Ovary (tissue), 9 donors: ENCODE results near the gene ADGRA1. TPM values are rescaled to one million over a fixed set of nuclear protein-coding genes. Genes with fewer than 3 reads are reported as not detected.
"Not testable (repeated sequence)": the region's sequence is repeated elsewhere in the genome, so short reads cannot be mapped to it uniquely, and the experiment has no call there.

Experiments
- DNase-seq, 5 donors: peaks; one replicate each; pipeline ENCODE4 v3.0.0-alpha.2; 2019 to 2020
- H3K27ac ChIP-seq, 2 donors: fragments of 200-600 bp; one replicate each; pipeline versions ENCODE4 v1.5.1 to v1.8.0; 2019 to 2022
- H3K27me3 ChIP-seq: fragments of 200-600 bp; one replicate; pipeline ENCODE4 v1.8.0; 2022
- H3K36me3 ChIP-seq: fragments of 200-600 bp; sonication (generic); one replicate; pipeline ENCODE4 v1.5.1; 2019
- H3K4me1 ChIP-seq: one replicate; pipeline ENCODE4 v1.8.1; 2013; ENCODE audit warnings: mild to moderate bottlenecking, moderate library complexity; ENCODE audit not compliant: insufficient read depth
- H3K4me3 ChIP-seq: fragments of 200-600 bp; sonication (generic); one replicate; pipeline ENCODE4 v1.5.1; 2017
- H3K9me3 ChIP-seq, 2 donors: fragments of 200-600 bp in 1 of 2; sonication (generic) in 1 of 2; one replicate each; pipeline versions ENCODE4 v1.5.1 to v1.8.1; 2013 to 2019; ENCODE audit warnings: mild to moderate bottlenecking in 1 of 2, moderate library complexity in 1 of 2
- EP300 ChIP-seq: sonication (generic); formaldehyde crosslinking; IDR thresholded peaks from one replicate; pipeline ENCODE4 v1.6.1; 2017; ENCODE audit warnings: antibody characterized with exemption
- POLR2A ChIP-seq: fragments of 450-650 bp; IDR thresholded peaks from one replicate; pipeline ENCODE4 v1.6.1; 2017; ENCODE audit warnings: antibody characterized with exemption, mild to moderate bottlenecking, moderate library complexity
- WGBS, 3 donors: extraction: QIAGEN DNeasy Blood & Tissue Kit in 1 of 3; methylation state at CpG; one replicate each; pipeline versions ENCODE4 v1.1.5 to v1.1.7; 2013 to 2017; 5-methylcytosine and 5-hydroxymethylcytosine counted together
- intact Hi-C, 4 donors: fragments of 100-400 bp; cut with DNase I; formaldehyde crosslinking; loops; one replicate each; pipeline versions ENCODE4 v1.11.0 to v1.15.1; 2022 to 2023
- polyA plus RNA-seq, 2 donors: library from polyadenylated mRNA; stranded (reverse); fragments of 200-250 nt in 1 of 2; fragments of 350-450 nt in 1 of 2; fragmentation: Illumina TruSeq in 1 of 2; extraction: RNeasy Lipid Tissue Mini Kit (QIAGEN cat#74804) in 1 of 2; gene quantifications; one replicate each; pipeline ENCODE4 v1.2.3, GENCODE V29; 2013 to 2014
- total RNA-seq, 7 donors: library from RNA; depleted of rRNA in 2 of 7; stranded (reverse); fragments of >200 nt in 2 of 7; fragmentation: NEBNext Ultra II Directional in 3 of 7; extraction: Animal tissue kit (Norgen Biotek cat#: 25700) in 3 of 7; gene quantifications; one replicate each; pipeline versions ENCODE4 v1.1.0 to v1.2.4, GENCODE V29; 2016 to 2023
- TF ChIP-seq, protein P1 (sequence below), 3 donors: fragments of 450-650 bp in 2 of 3; fragments of 200-600 bp in 1 of 3; IDR thresholded peaks; one replicate each; pipeline versions ENCODE4 v1.5.1 to v1.8.0; 2016 to 2022; ENCODE audit warnings: antibody characterized with exemption in 3 of 3, mild to moderate bottlenecking in 1 of 3
- donor health status: DM: no; HTN: no; CAD: no; lungs with moderate emphysema.
- donor health status: DM: no; HTN: no; CAD: no.
- donor health status: Bipolar disorder and iron deficiency.
- donor health status: DM: yes; HTN: yes; CAD: no.
- donor health status: DM: no; HTN: no; CAD: no.
- donor health status: DM: yes; HTN: yes; CAD: no.

Gene ADGRA1
- total and polyA plus RNA-seq, 9 donors = 0.07 to 0.92 (median 0.13) TPM; not detected in 5

DNA sequence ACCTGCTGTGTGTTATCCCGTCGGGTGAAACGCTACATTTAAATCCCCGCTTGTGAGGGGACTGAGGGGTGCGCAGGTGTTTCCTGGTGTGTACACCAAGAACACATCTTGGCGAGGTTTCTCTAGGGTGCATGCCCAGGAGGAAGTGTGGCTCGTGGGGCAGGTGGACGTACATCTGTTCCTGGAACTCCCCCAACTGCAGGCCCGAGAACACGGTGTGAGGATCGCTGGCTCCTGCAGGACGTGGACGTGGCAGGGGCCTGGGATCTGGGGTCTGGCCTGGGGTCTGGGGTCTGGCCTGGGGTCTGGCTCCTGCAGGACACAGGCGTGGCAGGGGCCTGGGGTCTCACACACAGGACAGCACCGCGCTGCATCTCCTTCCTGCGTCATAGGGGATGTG lies 82.4 kb downstream of the ADGRA1 start:
- H3K9me3 ChIP-seq = no peaks in the 10 kb centered on the region
- no peak overlapping the region for H3K27ac ChIP-seq
- no peak overlapping the region for H3K4me3 ChIP-seq
- peak in 1 of 5 donors; percentile 5 for DNase-seq
- H3K4me1 ChIP-seq = peaks cover 4% of the 10 kb centered on the region
- no peak for TF ChIP-seq EP300
- TF ChIP-seq, protein P1, sequence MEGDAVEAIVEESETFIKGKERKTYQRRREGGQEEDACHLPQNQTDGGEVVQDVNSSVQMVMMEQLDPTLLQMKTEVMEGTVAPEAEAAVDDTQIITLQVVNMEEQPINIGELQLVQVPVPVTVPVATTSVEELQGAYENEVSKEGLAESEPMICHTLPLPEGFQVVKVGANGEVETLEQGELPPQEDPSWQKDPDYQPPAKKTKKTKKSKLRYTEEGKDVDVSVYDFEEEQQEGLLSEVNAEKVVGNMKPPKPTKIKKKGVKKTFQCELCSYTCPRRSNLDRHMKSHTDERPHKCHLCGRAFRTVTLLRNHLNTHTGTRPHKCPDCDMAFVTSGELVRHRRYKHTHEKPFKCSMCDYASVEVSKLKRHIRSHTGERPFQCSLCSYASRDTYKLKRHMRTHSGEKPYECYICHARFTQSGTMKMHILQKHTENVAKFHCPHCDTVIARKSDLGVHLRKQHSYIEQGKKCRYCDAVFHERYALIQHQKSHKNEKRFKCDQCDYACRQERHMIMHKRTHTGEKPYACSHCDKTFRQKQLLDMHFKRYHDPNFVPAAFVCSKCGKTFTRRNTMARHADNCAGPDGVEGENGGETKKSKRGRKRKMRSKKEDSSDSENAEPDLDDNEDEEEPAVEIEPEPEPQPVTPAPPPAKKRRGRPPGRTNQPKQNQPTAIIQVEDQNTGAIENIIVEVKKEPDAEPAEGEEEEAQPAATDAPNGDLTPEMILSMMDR (IDR thresholded peaks at IDR 0.05) = no peak
- TF ChIP-seq POLR2A = no peak
- no peaks in the 10 kb centered on the region for H3K36me3 ChIP-seq
- no peaks in the 10 kb centered on the region for H3K27me3 ChIP-seq
- WGBS, 3 donors = 90 to 92% (median 90%) methylated on average over 17 of the region's 17 CpGs
- intact Hi-C loops = no loop called here

DNA sequence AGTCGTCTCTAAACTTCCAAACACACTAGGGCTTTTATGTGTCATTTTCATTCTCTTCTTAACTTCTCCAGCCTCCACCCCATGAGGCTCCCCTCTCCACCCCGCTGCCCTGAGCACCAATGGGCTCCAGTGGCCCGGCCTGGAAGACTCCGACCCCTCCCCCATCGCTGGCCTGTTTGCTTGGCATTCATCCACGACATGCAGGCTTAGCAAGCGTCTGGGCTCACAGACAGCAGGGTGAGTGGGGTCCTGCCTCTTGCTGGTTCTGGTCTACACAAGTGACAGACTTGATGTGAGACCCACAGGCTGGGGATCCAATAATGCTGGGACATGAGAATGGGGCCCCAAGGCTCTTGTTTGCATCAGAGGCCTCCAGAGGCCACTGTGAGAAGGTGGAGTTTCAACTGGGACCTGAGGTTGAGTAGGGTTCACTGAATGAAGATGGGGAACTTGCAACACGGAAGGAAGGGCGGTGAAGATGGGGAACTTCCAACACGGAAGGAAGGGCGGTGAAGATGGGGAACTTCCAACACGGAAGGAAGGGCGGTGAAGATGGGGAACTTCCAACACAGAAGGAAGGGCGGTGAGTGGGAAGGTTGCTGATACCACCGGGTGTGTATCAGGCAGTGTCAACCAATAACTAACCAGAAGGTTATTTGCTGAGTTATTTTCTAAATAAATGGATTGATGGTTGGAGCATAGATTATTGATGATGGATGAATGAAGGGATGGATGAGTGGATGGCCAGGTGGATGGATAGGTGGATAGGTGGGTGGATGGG lies 86.3 kb downstream of the ADGRA1 start:
- 90 to 95% (median 92%) methylated on average over 15 of the region's 15 CpGs for WGBS, 3 donors
- peak in 1 of 5 donors; percentile 8 for DNase-seq
- intact Hi-C loops = no loop called here
- Histone ChIP-seq H3K27ac (no peak overlapping the region), H3K9me3 (no peaks in the 10 kb centered on the region), H3K4me1 (no peaks in the 10 kb centered on the region), H3K36me3 (no peaks in the 10 kb centered on the region), H3K4me3 (no peak overlapping the region), H3K27me3 (no peaks in the 10 kb centered on the region)
- TF ChIP-seq, protein P1 (IDR thresholded peaks at IDR 0.05) = no peak
- TF ChIP-seq POLR2A (no peak), EP300 (no peak)

DNA sequence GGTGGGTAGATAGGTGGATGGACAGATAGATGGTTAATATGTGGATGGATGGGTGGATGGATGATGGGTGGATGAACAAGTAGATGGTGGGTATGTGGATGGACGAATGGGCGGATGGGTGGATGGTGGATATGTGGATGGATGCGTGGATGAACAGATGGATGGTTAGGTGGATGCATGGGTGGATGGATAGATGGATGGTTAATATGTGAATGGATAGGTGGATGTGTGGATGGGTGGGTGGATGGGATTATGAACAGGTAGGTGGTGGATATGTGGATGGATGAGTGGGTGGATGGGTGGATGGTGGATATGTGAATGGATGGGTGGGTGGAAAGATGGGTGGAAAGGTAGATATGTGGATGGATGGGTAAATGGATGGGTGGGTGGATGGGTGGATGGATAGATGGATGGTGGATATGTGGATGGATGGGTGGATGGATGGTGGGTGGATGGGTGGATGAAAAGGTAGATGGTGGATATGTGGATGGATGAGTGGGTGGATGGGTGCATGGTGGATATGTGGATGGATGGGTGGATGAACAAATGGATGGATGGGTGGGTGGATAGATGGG lies 87.1 kb downstream of the ADGRA1 start:
- 63 to 81% (median 65%) methylated on average over 3 of the region's 3 CpGs for WGBS, 3 donors
- no peak for DNase-seq
- intact Hi-C loops = no loop called here
- Histone ChIP-seq H3K27me3 (no peaks in the 10 kb centered on the region), H3K4me3 (no peak overlapping the region), H3K9me3 (no peaks in the 10 kb centered on the region), H3K4me1 (no peaks in the 10 kb centered on the region), H3K27ac (no peak overlapping the region), H3K36me3 (no peaks in the 10 kb centered on the region)
- TF ChIP-seq, protein P1 (IDR thresholded peaks at IDR 0.05) = no peak
- TF ChIP-seq EP300 = no peak
- no peak for TF ChIP-seq POLR2A

DNA sequence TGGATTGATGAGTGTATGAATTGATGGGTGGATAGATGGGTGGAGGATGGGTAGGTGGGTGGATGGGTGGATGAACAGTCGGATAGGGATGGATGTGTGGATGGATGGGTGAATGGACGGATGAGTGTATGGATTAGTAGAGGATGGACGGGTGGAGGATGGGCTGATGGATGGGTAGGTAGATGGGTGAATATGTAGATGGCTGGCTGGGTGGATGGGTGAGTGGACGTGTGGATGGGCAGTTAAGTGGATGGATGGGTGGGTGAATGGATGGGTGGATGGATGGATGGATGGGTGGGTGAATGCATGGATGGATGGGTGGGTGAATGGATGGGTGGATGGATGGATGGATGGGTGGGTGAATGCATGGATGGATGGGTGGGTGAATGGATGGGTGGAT lies 87.9 kb downstream of the ADGRA1 start:
- H3K36me3 ChIP-seq, H3K27me3 ChIP-seq, DNase-seq, H3K4me1 ChIP-seq, H3K4me3 ChIP-seq, intact Hi-C loops, H3K9me3 ChIP-seq, H3K27ac ChIP-seq: not testable (repeated sequence)
- WGBS, 3 donors = 93 to 95% (median 94%) methylated on average over 4 of the region's 4 CpGs

DNA sequence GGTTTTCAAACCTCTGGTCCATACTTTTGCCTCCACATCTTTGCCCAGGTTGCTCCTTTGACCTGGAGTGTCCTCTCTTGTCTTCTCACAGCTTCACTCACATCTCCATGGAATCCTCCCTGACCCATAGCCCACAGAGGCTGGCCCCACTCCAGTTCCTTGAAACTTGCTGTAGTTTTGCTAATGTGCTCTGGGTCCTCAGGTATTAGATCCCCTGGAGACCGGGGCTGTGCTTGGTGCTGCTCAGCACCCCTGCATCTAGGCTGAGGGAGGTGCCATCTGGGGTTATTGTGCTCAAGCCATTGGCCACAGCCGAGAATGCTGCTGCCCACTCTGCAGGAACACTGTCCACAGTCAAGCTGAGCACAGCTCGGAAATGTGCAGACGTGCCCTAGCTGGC lies 88.8 kb downstream of the ADGRA1 start:
- H3K9me3 ChIP-seq = no peaks in the 10 kb centered on the region
- no peaks in the 10 kb centered on the region for H3K4me1 ChIP-seq
- H3K27ac ChIP-seq = no peak overlapping the region
- WGBS, 3 donors = 87 to 94% (median 88%) methylated on average over 4 of the region's 4 CpGs
- DNase-seq = peak in 1 of 5 donors; percentile 12
- H3K27me3 ChIP-seq = no peaks in the 10 kb centered on the region
- no peak overlapping the region for H3K4me3 ChIP-seq
- intact Hi-C loops = no loop called here
- H3K36me3 ChIP-seq = no peaks in the 10 kb centered on the region
- no peak for TF ChIP-seq EP300
- TF ChIP-seq POLR2A = no peak
- TF ChIP-seq, protein P1 (IDR thresholded peaks at IDR 0.05) = no peak
